GM12878 (cell line): ENCODE results near the gene ACSL1. TPM values are rescaled to one million over a fixed set of nuclear protein-coding genes. Genes with fewer than 3 reads are reported as not detected.

Experiments
- ATAC-seq: fragments of 200-7000 bp; cut with Tn5 transposase; 3 replicates; pipeline ENCODE4 v1.9.1; 2020; ENCODE audit warnings: mild to moderate bottlenecking, moderate library complexity
- BruUV-seq: library from RNA; stranded (reverse); fragments of 400-500 nt; replicated peaks from 2 replicates; lab custom pipeline; 2021; lab: Mats Ljungman, UMichigan
- CTCF ChIA-PET: fragments of 300-600 bp; sonication (Branson Sonifier 250); formaldehyde crosslinking; extraction: SDS; loops from one replicate; lab custom pipeline; 2021; ENCODE audit warnings: inconsistent platforms; lab: Yijun Ruan, JAX
- POLR2A ChIA-PET: fragments of 350-600 bp; formaldehyde crosslinking; extraction: SDS; loops from one replicate; lab custom pipeline; 2021; ENCODE audit warnings: inconsistent platforms; lab: Charles Lee
- RAD21 ChIA-PET: fragments of 300-600 bp; sonication (Branson Sonifier 250); formaldehyde crosslinking; loops from one replicate; lab custom pipeline; 2023; ENCODE audit warnings: antibody characterized with exemption; ENCODE audit not compliant: unreplicated experiment; lab: Charles Lee
- SMC1A ChIA-PET: fragments of 300-600 bp; sonication (Branson Sonifier 250); formaldehyde crosslinking; loops from one replicate; lab custom pipeline; 2023; ENCODE audit not compliant: unreplicated experiment, uncharacterized antibody; lab: Charles Lee
- DNase-seq: peaks from one replicate; pipeline ENCODE4 v3.0.0-alpha.2; 2011; ENCODE audit warnings: low read depth, low spot score
- FAIRE-seq: peaks from 3 replicates; lab custom pipeline; 2011; peaks lifted over from hg19 to GRCh38; lab: Jason Lieb, UNC
- H2AFZ ChIP-seq: 2 replicates; pipeline ENCODE4 v1.6.0; 2011; ENCODE audit warnings: low read depth, low read length, control low read depth; ENCODE audit not compliant: control insufficient read depth
- H3K27ac ChIP-seq: 2 replicates; pipeline ENCODE4 v1.5.1; 2011; ENCODE audit warnings: control low read depth; ENCODE audit not compliant: control insufficient read depth, insufficient read depth
- H3K27me3 ChIP-seq, 2 experiments: replicated peaks in 1 of 2; 2 replicates each; pipeline versions ENCODE4 v1.6.0 to v1.6.1; 2011; ENCODE audit warnings: low read length in 1 of 2; ENCODE audit not compliant: control insufficient read depth in 2 of 2, insufficient read depth in 2 of 2
- H3K36me3 ChIP-seq, 2 experiments: 2 replicates each; pipeline ENCODE4 v1.5.1; 2011; ENCODE audit warnings: low read length in 1 of 2; ENCODE audit not compliant: control insufficient read depth in 2 of 2, insufficient read depth in 2 of 2
- H3K4me1 ChIP-seq: 2 replicates; pipeline ENCODE4 v1.6.1; 2011; ENCODE audit warnings: mild to moderate bottlenecking, low read length, moderate library complexity, mixed read lengths; ENCODE audit not compliant: control insufficient read depth, insufficient read depth
- H3K4me2 ChIP-seq: 2 replicates; pipeline ENCODE4 v1.6.0; 2011; ENCODE audit warnings: control low read depth; ENCODE audit not compliant: control insufficient read depth, insufficient read depth
- H3K4me3 ChIP-seq: fragments of 200-600 bp; sonication (generic); 2 replicates; pipeline ENCODE4 v1.5.1; 2016
- H3K79me2 ChIP-seq: 2 replicates; pipeline ENCODE4 v1.6.0; 2011; ENCODE audit warnings: low read length; ENCODE audit not compliant: control insufficient read depth, insufficient read depth
- H3K9ac ChIP-seq: 2 replicates; pipeline ENCODE4 v1.8.0; 2011; ENCODE audit warnings: low read length, control low read depth, mixed read lengths; ENCODE audit not compliant: control insufficient read depth, insufficient read depth
- H3K9me3 ChIP-seq: replicated peaks from 3 replicates; pipeline ENCODE4 v1.5.1; 2011; ENCODE audit warnings: mild to moderate bottlenecking, low read length; ENCODE audit not compliant: control insufficient read depth, insufficient read depth
- H4K20me1 ChIP-seq: 2 replicates; pipeline ENCODE4 v1.6.0; 2011; ENCODE audit not compliant: control insufficient read depth, insufficient read depth
- CEBPB ChIP-seq, 2 experiments: fragments of 150-350 bp in 1 of 2; IDR thresholded peaks; 2 replicates each; pipeline ENCODE4 v1.6.1; 2012 to 2014; ENCODE audit warnings: low read depth in 2 of 2, low read length in 2 of 2, borderline replicate concordance in 1 of 2, inconsistent platforms in 1 of 2
- CREM ChIP-seq: IDR thresholded peaks from 2 replicates; pipeline ENCODE4 v1.6.1; 2014; ENCODE audit warnings: antibody characterized with exemption, low read depth
- ETV6 ChIP-seq, 2 experiments: fragments of 450-650 bp in 1 of 2; IDR thresholded peaks in 1 of 2; conservative IDR thresholded peaks in 1 of 2; 2 replicates each; pipeline ENCODE4 v1.6.1; 2014; ENCODE audit warnings: antibody characterized with exemption in 1 of 2, borderline replicate concordance in 1 of 2, low read depth in 1 of 2, mild to moderate bottlenecking in 1 of 2, moderate library complexity in 1 of 2
- JUNB ChIP-seq: IDR thresholded peaks from 2 replicates; pipeline ENCODE4 v1.6.1; 2016; ENCODE audit warnings: antibody characterized with exemption, mild to moderate bottlenecking
- MEF2B ChIP-seq: fragments of 450-650 bp; IDR thresholded peaks from 2 replicates; pipeline ENCODE4 v1.6.1; 2018; ENCODE audit warnings: mild to moderate bottlenecking, moderate library complexity; ENCODE audit not compliant: partially characterized antibody, poor library complexity, severe bottlenecking
- POLR2AphosphoS5 ChIP-seq: IDR thresholded peaks from 2 replicates; pipeline ENCODE4 v1.6.1; 2011; ENCODE audit warnings: mild to moderate bottlenecking, low read length, inconsistent platforms
- RB1 ChIP-seq: fragments of 450-650 bp; formaldehyde crosslinking; IDR thresholded peaks from 2 replicates; pipeline ENCODE4 v1.6.1; 2017; ENCODE audit warnings: mild to moderate bottlenecking, borderline replicate concordance
- RCOR1 ChIP-seq: conservative IDR thresholded peaks from 2 replicates; pipeline ENCODE4 v1.6.1; 2012; ENCODE audit warnings: low read depth, low read length, improper control_type of control experiment
- RFX5 ChIP-seq: IDR thresholded peaks from 2 replicates; pipeline ENCODE4 v1.6.1; 2011; ENCODE audit warnings: low read depth, low read length, improper control_type of control experiment
- SREBF2 ChIP-seq: IDR thresholded peaks from 2 replicates; pipeline ENCODE4 v1.6.1; 2012; ENCODE audit warnings: mild to moderate bottlenecking, low read length
- TAF1 ChIP-seq: IDR thresholded peaks from 2 replicates; pipeline ENCODE4 v1.6.1; 2011; ENCODE audit warnings: mild to moderate bottlenecking, low read depth, low read length, borderline replicate concordance
- TCF3 ChIP-seq: IDR thresholded peaks from 2 replicates; pipeline ENCODE4 v1.6.1; 2012; ENCODE audit warnings: low read depth, mild to moderate bottlenecking, low read length, borderline replicate concordance; ENCODE audit not compliant: insufficient read depth
- TCF7 ChIP-seq: IDR thresholded peaks from 2 replicates; pipeline ENCODE4 v1.6.1; 2014; ENCODE audit warnings: antibody characterized with exemption, borderline replicate concordance
- YBX1 ChIP-seq: fragments of 450-650 bp; IDR thresholded peaks from 2 replicates; pipeline ENCODE4 v1.6.1; 2016; ENCODE audit warnings: antibody characterized with exemption
- ZSCAN29 ChIP-seq: fragments of 450-650 bp; IDR thresholded peaks from 2 replicates; pipeline ENCODE4 v1.6.1; 2017; ENCODE audit warnings: mild to moderate bottlenecking, moderate library complexity
- whole genome bisulfite sequencing: methylation state at CpG from one replicate; pipeline ENCODE4 v1.1.6; 2016; ENCODE audit warnings: low lambda C conversion rate; ENCODE audit not compliant: insufficient replicate concordance, insufficient coverage; ENCODE audit errors: missing lambda C conversion rate; 5-methylcytosine and 5-hydroxymethylcytosine counted together
- in situ Hi-C: fragments of 300-500 bp; cut with MboI; formaldehyde crosslinking; loops from 9 replicates; pipeline ENCODE4 v1.14.3; 2018; ENCODE audit warnings: mixed read lengths
- intact Hi-C: fragments of 100-400 bp; cut with micrococcal nuclease; formaldehyde crosslinking; loops from one replicate; pipeline ENCODE4 v1.14.2; 2022; ENCODE audit not compliant: unreplicated experiment
- polyA plus RNA-seq, 11 experiments: library from polyadenylated mRNA; depleted of rRNA in 4 of 11; unstranded in 6 of 11; stranded (reverse) in 5 of 11; fragments of >200 nt; fragmentation: Nextera tagmentation in 4 of 11; fragmentation: Illumina TruSeq in 1 of 11; extraction: Ambion mirVana in 4 of 11; extraction: Trizol in 1 of 11; gene quantifications; 1 replicate in 1 of 11; 2 replicates in 10 of 11; pipeline versions ENCODE4 v1.2.1 to v1.2.3, GENCODE V29; 2011 to 2016; ENCODE audit warnings: inconsistent platforms in 2 of 11, missing spikeins in 2 of 11, low read depth in 1 of 11
- total RNA-seq, 4 experiments: library from RNA; depleted of rRNA in 3 of 4; stranded (reverse); fragments of >200 nt in 3 of 4; fragmentation: Illumina TruSeq in 1 of 4; extraction: Trizol in 1 of 4; gene quantifications; 2 replicates each; pipeline versions ENCODE4 v1.2.1 to v1.2.3, GENCODE V29; 2013 to 2021
- TF ChIP-seq, protein P1 (sequence below): IDR thresholded peaks from 2 replicates; pipeline ENCODE4 v1.6.1; 2012; ENCODE audit warnings: low read length, inconsistent platforms

ACSL1 gene
- total and polyA plus RNA-seq, 10 of the 15 experiments (the other 5 are each of a cell fraction or from before 2014, with no cell fraction given) = 30.7 to 68.1 (median 58.7) TPM

DNA sequence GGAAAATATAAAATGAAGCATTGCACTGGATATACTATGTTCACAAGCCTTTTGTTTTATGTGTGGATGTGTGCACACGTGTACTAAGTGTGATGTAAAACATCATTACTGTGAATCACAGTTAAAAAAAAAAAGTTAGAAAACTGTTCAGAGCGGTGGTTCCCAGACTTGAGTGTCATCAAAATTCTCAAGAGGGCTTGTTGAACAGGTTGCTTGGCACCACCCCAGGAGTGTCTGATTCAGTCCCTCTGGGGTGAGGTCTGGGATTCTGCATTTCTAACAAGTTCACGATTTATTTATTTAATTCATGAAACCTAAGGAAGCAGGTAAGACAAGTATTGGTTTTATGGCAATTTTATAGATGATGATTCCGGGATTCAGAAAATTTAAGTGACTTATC lies 93.6 kb downstream of the ACSL1 start:
- BruUV-seq = no TSS peak
- no peaks in the 10 kb centered on the region for H4K20me1 ChIP-seq
- peak overlapping the region; percentile 68 for H3K4me2 ChIP-seq
- H3K79me2 ChIP-seq = peaks cover 52% of the 10 kb centered on the region
- H3K9ac ChIP-seq = peak overlapping the region; percentile 95
- H3K36me3 ChIP-seq = peaks cover 3 to 15% of the 10 kb centered on the region in 2 experiments; a peak in 3 of 4 replicates
- no peak for TF ChIP-seq YBX1
- peak; percentile 12 for TF ChIP-seq MEF2B
- ChIA-PET SMC1A (interaction anchor here (0.6 to 1.8 kb wide), 7 partner anchors 11 to 480 kb away, joined by 3 to 5 read pairs (median 3); partner anchors contain the start of gene PRIMPOL), RAD21 (interaction anchor here (1.2 to 3.6 kb wide), 4 partner anchors 9 to 468 kb away, joined by 3 to 23 read pairs (median 18); partner anchors contain the start of genes CASP3 and PRIMPOL), CTCF (interaction anchor here (1.0 to 2.5 kb wide), 3 partner anchors 8 to 468 kb away, joined by 4 to 19 read pairs (median 9); no protein-coding TSS in a partner anchor), POLR2A (interaction anchor here (0.7 to 0.9 kb wide), 3 partner anchors 11 to 468 kb away, joined by 3 to 4 read pairs (median 3); no protein-coding TSS in a partner anchor)
- FAIRE-seq (no peak), ATAC-seq (no peak), DNase-seq (no peak)
- 62% methylated on average over 4 of the region's 4 CpGs for WGBS
- in situ Hi-C loops (loop anchor here (10.0 kb wide), 1 partner anchor 447 kb away; no protein-coding TSS in a partner anchor), intact Hi-C loops (loop anchor here (5.0 kb wide), 4 partner anchors 90 to 465 kb away; partner anchors contain the start of gene IRF2)
- H3K27me3 ChIP-seq = no peaks in the 10 kb centered on the region
- peaks cover 9% of the 10 kb centered on the region for H3K4me1 ChIP-seq
- H3K4me3 ChIP-seq = peak overlapping the region; percentile 91
- no peak overlapping the region for H2AFZ ChIP-seq
- H3K9me3 ChIP-seq = no peaks in the 10 kb centered on the region; the same call in 1 of the 3 replicates
- H3K27ac ChIP-seq = no peak overlapping the region

DNA sequence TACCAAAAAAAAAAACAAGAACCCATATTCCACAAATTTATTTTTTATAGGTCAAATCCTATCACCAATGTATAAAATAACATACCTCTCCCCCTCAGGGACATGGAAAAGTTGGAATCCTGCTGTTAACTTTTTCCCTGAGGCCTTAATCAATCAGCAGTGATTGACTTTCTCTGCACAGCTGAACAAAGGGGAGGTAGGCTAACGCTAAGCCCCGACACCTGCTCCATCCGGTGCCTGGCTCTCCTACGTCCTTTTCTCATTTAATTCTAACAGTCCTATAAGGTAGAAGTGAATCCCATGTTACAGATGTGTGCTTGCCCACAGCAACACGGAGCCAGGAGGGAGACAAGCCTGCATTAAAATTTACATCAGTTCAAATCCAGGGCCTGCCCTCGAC lies 94.7 kb downstream of the ACSL1 start:
- Histone ChIP-seq H3K36me3 (peaks cover 3 to 15% of the 10 kb centered on the region in 2 experiments; a peak in 3 of 4 replicates), H3K4me2 (peak overlapping the region; percentile 68), H3K27me3 (no peaks in the 10 kb centered on the region), H3K27ac (no peak overlapping the region), H4K20me1 (no peaks in the 10 kb centered on the region), H3K4me3 (no peak overlapping the region), H3K4me1 (peaks cover 9% of the 10 kb centered on the region), H3K79me2 (peaks cover 52% of the 10 kb centered on the region), H3K9me3 (no peaks in the 10 kb centered on the region; the same call in 1 of the 3 replicates), H2AFZ (no peak overlapping the region; the same call in 1 of the 2 replicates), H3K9ac (no peak overlapping the region)
- ChIA-PET CTCF (interaction anchor here (0.9 to 1.0 kb wide), 2 partner anchors 83 to 467 kb away, joined by 3 to 4 read pairs; no protein-coding TSS in a partner anchor), SMC1A (interaction anchor here (0.6 to 1.8 kb wide), 3 partner anchors 15 to 467 kb away, joined by 3 to 5 read pairs (median 3); partner anchors contain the start of gene PRIMPOL), RAD21 (interaction anchor here (0.6 to 3.6 kb wide), 3 partner anchors 29 to 467 kb away, joined by 3 to 22 read pairs (median 15); partner anchors contain the start of genes CASP3 and PRIMPOL), POLR2A (interaction anchor here (0.9 kb wide), 1 partner anchor 10 kb away, joined by 3 read pairs; no protein-coding TSS in a partner anchor)
- 98% methylated on average over 6 of the region's 6 CpGs for WGBS
- BruUV-seq = no TSS peak
- DNase-seq (no peak), ATAC-seq (no peak), FAIRE-seq (no peak)
- in situ Hi-C loops = loop anchor here (10.0 kb wide), 1 partner anchor 446 kb away; no protein-coding TSS in a partner anchor
- intact Hi-C loops = loop anchor here (5.0 kb wide), 4 partner anchors 91 to 464 kb away; partner anchors contain the start of gene IRF2
- TF ChIP-seq TCF3 = no peak
- TF ChIP-seq JUNB = no peak
- TF ChIP-seq RFX5 = no peak
- TF ChIP-seq CREM = no peak
- no peak for TF ChIP-seq SREBF2
- TF ChIP-seq CEBPB (IDR thresholded peaks at IDR 0.05; ENCODE audit: borderline replicate concordance in 1 of 2, low read depth in 2 of 2, low read length in 2 of 2) = no peak
- no peak for TF ChIP-seq ZSCAN29
- no peak for TF ChIP-seq ETV6 (conservative IDR thresholded peaks at IDR 0.05 in 1 of 2, IDR thresholded peaks at IDR 0.05 in 1 of 2; ENCODE audit: borderline replicate concordance in 1 of 2, low read depth in 1 of 2)
- TF ChIP-seq RB1 = no peak
- no peak for TF ChIP-seq RCOR1
- no peak for TF ChIP-seq TAF1
- no peak for TF ChIP-seq TCF7
- TF ChIP-seq POLR2AphosphoS5 = no peak
- TF ChIP-seq, protein P1, sequence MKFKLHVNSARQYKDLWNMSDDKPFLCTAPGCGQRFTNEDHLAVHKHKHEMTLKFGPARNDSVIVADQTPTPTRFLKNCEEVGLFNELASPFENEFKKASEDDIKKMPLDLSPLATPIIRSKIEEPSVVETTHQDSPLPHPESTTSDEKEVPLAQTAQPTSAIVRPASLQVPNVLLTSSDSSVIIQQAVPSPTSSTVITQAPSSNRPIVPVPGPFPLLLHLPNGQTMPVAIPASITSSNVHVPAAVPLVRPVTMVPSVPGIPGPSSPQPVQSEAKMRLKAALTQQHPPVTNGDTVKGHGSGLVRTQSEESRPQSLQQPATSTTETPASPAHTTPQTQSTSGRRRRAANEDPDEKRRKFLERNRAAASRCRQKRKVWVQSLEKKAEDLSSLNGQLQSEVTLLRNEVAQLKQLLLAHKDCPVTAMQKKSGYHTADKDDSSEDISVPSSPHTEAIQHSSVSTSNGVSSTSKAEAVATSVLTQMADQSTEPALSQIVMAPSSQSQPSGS = no peak
